Esophagus muscularis mucosa (tissue), 4 donors: Measurements from ENCODE around the gene GOLGA6B. TPM values are rescaled to one million over a fixed set of nuclear protein-coding genes. Genes with fewer than 3 reads are reported as not detected.
"Not testable (repeated sequence)": the region's sequence is repeated elsewhere in the genome, so short reads cannot be mapped to it uniquely, and the experiment has no call there.

ENCODE experiments used
- DNase-seq: peaks from one replicate; pipeline ENCODE4 v3.0.0-alpha.2; 2017; ENCODE audit errors: extremely low spot score
- H3K27ac ChIP-seq, 4 donors: fragments of 200-600 bp; sonication (generic); replicated peaks in 1 of 4; 1 replicate in 3 of 4; 2 replicates in 1 of 4; pipeline ENCODE4 v1.5.1; 2016 to 2019; ENCODE audit warnings: mild to moderate bottlenecking in 1 of 4
- H3K27me3 ChIP-seq, 4 donors: fragments of 200-600 bp; sonication (generic); one replicate each; pipeline versions ENCODE4 v1.5.1 to v1.6.0; 2016 to 2019
- H3K36me3 ChIP-seq, 4 donors: fragments of 200-600 bp; sonication (generic); one replicate each; pipeline ENCODE4 v1.5.1; 2016 to 2019
- H3K4me1 ChIP-seq, 4 donors: fragments of 200-600 bp; sonication (generic); one replicate each; pipeline ENCODE4 v1.5.1; 2016 to 2019
- H3K4me3 ChIP-seq, 4 donors: fragments of 200-600 bp; sonication (generic); 1 replicate in 2 of 4; 2 replicates in 2 of 4; pipeline ENCODE4 v1.5.1; 2016 to 2019; ENCODE audit warnings: mild to moderate bottlenecking in 4 of 4, moderate library complexity in 1 of 4
- H3K9me3 ChIP-seq, 4 donors: fragments of 200-600 bp; sonication (generic); 1 replicate in 3 of 4; 2 replicates in 1 of 4; pipeline ENCODE4 v1.5.1; 2016 to 2019
- CTCF ChIP-seq, 3 experiments: fragments of 200-600 bp in 2 of 3; fragments of 450-650 bp in 1 of 3; sonication (generic) in 2 of 3; IDR thresholded peaks; one replicate each; pipeline ENCODE4 v1.5.1; 2017 to 2019; ENCODE audit warnings: antibody characterized with exemption in 3 of 3, mild to moderate bottlenecking in 2 of 3, moderate library complexity in 1 of 3
- EP300 ChIP-seq: sonication (generic); formaldehyde crosslinking; IDR thresholded peaks from one replicate; pipeline ENCODE4 v1.6.1; 2017; ENCODE audit warnings: antibody characterized with exemption
- POLR2A ChIP-seq: fragments of 450-650 bp; IDR thresholded peaks from one replicate; pipeline ENCODE4 v1.6.1; 2017; ENCODE audit warnings: antibody characterized with exemption, moderate library complexity, mild to moderate bottlenecking, low read depth
- POLR2AphosphoS5 ChIP-seq, 2 donors: sonication (generic); formaldehyde crosslinking; IDR thresholded peaks; one replicate each; pipeline ENCODE4 v1.6.1; 2017; ENCODE audit warnings: antibody characterized with exemption in 2 of 2
- WGBS: methylation state at CpG from one replicate; pipeline ENCODE4 v1.1.5; 2018; 5-methylcytosine and 5-hydroxymethylcytosine counted together
- intact Hi-C: fragments of 100-400 bp; cut with DNase I; formaldehyde crosslinking; loops from one replicate; pipeline ENCODE4 v1.15.1; 2023
- total RNA-seq, 4 donors: library from RNA; depleted of rRNA; stranded (reverse); fragments of >200 nt; gene quantifications; one replicate each; pipeline versions ENCODE4 v1.1.0 to v1.2.1, GENCODE V29; 2016

The GOLGA6B gene
- not detected for total RNA-seq

- H3K4me3 ChIP-seq, H3K9me3 ChIP-seq, H3K27ac ChIP-seq, H3K4me1 ChIP-seq, H3K27me3 ChIP-seq, H3K36me3 ChIP-seq, intact Hi-C loops, DNase-seq: not testable (repeated sequence)
- WGBS: no CpG with 5 or more reads among the region's 7 CpGs
Observed at GRCh38 chr15:72654397-72654796, at the start of gene GOLGA6B. GOLGA6B (plus strand) TSS chr15:72654697; CDS start chr15:72654738, 41 bp downstream.

GRCh38 chr15:72604794-72605193 lies 49.7 kb upstream of the GOLGA6B start:
- no peaks in the 10 kb centered on the region for H3K9me3 ChIP-seq
- H3K27ac ChIP-seq: no peak overlapping the region
- no peaks in the 10 kb centered on the region for H3K27me3 ChIP-seq
- H3K4me1 ChIP-seq: no peaks in the 10 kb centered on the region
- no peak overlapping the region for H3K4me3 ChIP-seq
- peaks cover 0 to 14% (median 1%) of the 10 kb centered on the region in 4 donors for H3K36me3 ChIP-seq
- intact Hi-C loops: no loop called here
- DNase-seq: peak; percentile 60
- TF ChIP-seq EP300: no peak
- no peak for TF ChIP-seq POLR2A
- TF ChIP-seq CTCF (IDR thresholded peaks at IDR 0.05): no peak
- TF ChIP-seq POLR2AphosphoS5 (IDR thresholded peaks at IDR 0.05): no peak
- 85% methylated on average over 4 of the region's 4 CpGs for WGBS

- H3K27ac ChIP-seq, H3K27me3 ChIP-seq, intact Hi-C loops, H3K4me3 ChIP-seq, H3K4me1 ChIP-seq, H3K9me3 ChIP-seq, DNase-seq: not testable (repeated sequence)
- peaks cover 0 to 14% (median 1%) of the 10 kb centered on the region in 4 donors for H3K36me3 ChIP-seq
- WGBS: 97% methylated on average over 3 of the region's 3 CpGs
Observed at GRCh38 chr15:72608084-72608483, 46.4 kb upstream of the GOLGA6B start.

GRCh38 chr15:72609862-72610261 lies 44.6 kb upstream of the GOLGA6B start:
- no peak for TF ChIP-seq POLR2AphosphoS5 (IDR thresholded peaks at IDR 0.05)
- no peak for TF ChIP-seq POLR2A
- no peak for TF ChIP-seq EP300
- no peak for TF ChIP-seq CTCF (IDR thresholded peaks at IDR 0.05)
- H3K27me3 ChIP-seq: no peaks in the 10 kb centered on the region
- intact Hi-C loops: no loop called here
- H3K9me3 ChIP-seq: no peaks in the 10 kb centered on the region
- WGBS: 87% methylated on average over 4 of the region's 8 CpGs
- DNase-seq: no peak
- no peak overlapping the region for H3K27ac ChIP-seq
- H3K4me1 ChIP-seq: no peaks in the 10 kb centered on the region
- no peak overlapping the region for H3K4me3 ChIP-seq
- H3K36me3 ChIP-seq: peaks cover 0 to 14% (median 1%) of the 10 kb centered on the region in 4 donors

GRCh38 chr15:72612324-72612723 lies 42.2 kb upstream of the GOLGA6B start:
- H3K27ac ChIP-seq, DNase-seq, intact Hi-C loops, H3K4me1 ChIP-seq, H3K27me3 ChIP-seq, H3K9me3 ChIP-seq, H3K4me3 ChIP-seq: not testable (repeated sequence)
- 96% methylated on average over 3 of the region's 3 CpGs for WGBS
- peaks cover 0 to 12% (median 1%) of the 10 kb centered on the region in 4 donors for H3K36me3 ChIP-seq

- no peaks in the 10 kb centered on the region for H3K36me3 ChIP-seq
- intact Hi-C loops: no loop called here
- no peak overlapping the region for H3K4me3 ChIP-seq
- no peaks in the 10 kb centered on the region for H3K9me3 ChIP-seq
- H3K4me1 ChIP-seq: no peaks in the 10 kb centered on the region
- WGBS: 90% methylated on average over 2 of the region's 3 CpGs
- H3K27ac ChIP-seq: no peak overlapping the region
- TF ChIP-seq EP300 (no peak), POLR2AphosphoS5 (IDR thresholded peaks at IDR 0.05) (no peak), CTCF (IDR thresholded peaks at IDR 0.05) (no peak), POLR2A (no peak)
- no peak for DNase-seq
- no peaks in the 10 kb centered on the region for H3K27me3 ChIP-seq
Observed at GRCh38 chr15:72614810-72615532, 39.5 kb upstream of the GOLGA6B start.

GRCh38 chr15:72615533-72616233 lies 38.8 kb upstream of the GOLGA6B start:
- H3K27ac ChIP-seq, H3K9me3 ChIP-seq, DNase-seq, intact Hi-C loops, H3K27me3 ChIP-seq, H3K4me1 ChIP-seq, H3K4me3 ChIP-seq, H3K36me3 ChIP-seq: not testable (repeated sequence)
- 70% methylated on average over 6 of the region's 7 CpGs for WGBS
